Endodermal cell (in vitro differentiated cells): Measurements from ENCODE around the gene VPS13D. TPM values are rescaled to one million over a fixed set of nuclear protein-coding genes. Genes with fewer than 3 reads are reported as not detected.

ENCODE experiments used
- DNase-seq: peaks from one replicate; pipeline ENCODE4 v3.0.0-alpha.2; 2017
- H3K27ac ChIP-seq: 2 replicates; pipeline ENCODE4 v1.5.1; 2013; ENCODE audit warnings: mild to moderate bottlenecking, low read depth, low read length, moderate library complexity
- H3K27me3 ChIP-seq: 2 replicates; pipeline ENCODE4 v1.6.1; 2013; ENCODE audit warnings: mild to moderate bottlenecking, low read length, moderate library complexity; ENCODE audit not compliant: insufficient read depth, control insufficient read depth, poor library complexity, severe bottlenecking
- H3K36me3 ChIP-seq: 2 replicates; pipeline ENCODE4 v1.7.0; 2013; ENCODE audit warnings: mild to moderate bottlenecking, low read length, moderate library complexity; ENCODE audit not compliant: control insufficient read depth, insufficient read depth
- H3K4me1 ChIP-seq: one replicate; pipeline ENCODE4 v1.7.0; 2013; ENCODE audit warnings: low read length; ENCODE audit not compliant: control insufficient read depth, insufficient read depth
- H3K4me3 ChIP-seq: 2 replicates; pipeline ENCODE4 v1.5.1; 2013; ENCODE audit warnings: mild to moderate bottlenecking, low read length, moderate library complexity
- H3K9ac ChIP-seq: 2 replicates; pipeline ENCODE4 v1.6.1; 2013; ENCODE audit warnings: mild to moderate bottlenecking, low read length, moderate library complexity; ENCODE audit not compliant: poor library complexity, severe bottlenecking; ENCODE audit errors: extremely low read depth
- H3K9me3 ChIP-seq: 2 replicates; pipeline ENCODE4 v1.6.1; 2013; ENCODE audit warnings: mild to moderate bottlenecking, low read length, moderate library complexity; ENCODE audit not compliant: control insufficient read depth
- H3K27ac Mint-ChIP-seq: 2 replicates; pipeline ENCODE4 v1.8.0; 2020; ENCODE audit warnings: mixed read lengths
- H3K27me3 Mint-ChIP-seq: 2 replicates; pipeline ENCODE4 v1.8.0; 2021; ENCODE audit warnings: mild to moderate bottlenecking, mixed read lengths; ENCODE audit not compliant: insufficient read depth
- H3K36me3 Mint-ChIP-seq: 2 replicates; pipeline ENCODE4 v1.8.0; 2020; ENCODE audit warnings: low read depth, mixed read lengths
- H3K4me1 Mint-ChIP-seq: 2 replicates; pipeline ENCODE4 v1.8.0; 2020; ENCODE audit warnings: mixed read lengths
- H3K4me3 Mint-ChIP-seq: 2 replicates; pipeline ENCODE4 v1.8.0; 2020; ENCODE audit warnings: mild to moderate bottlenecking, moderate library complexity, mixed read lengths
- H3K9me3 Mint-ChIP-seq: 2 replicates; pipeline ENCODE4 v1.8.0; 2020; ENCODE audit warnings: mild to moderate bottlenecking, mixed read lengths
- CTCF ChIP-seq: fragments of 200-600 bp; sonication (generic); conservative IDR thresholded peaks from 2 replicates; pipeline ENCODE4 v1.5.0; 2021; ENCODE audit warnings: antibody characterized with exemption, mild to moderate bottlenecking
- WGBS, 2 experiments: methylation state at CpG; one replicate each; pipeline versions ENCODE4 v1.1.5 to v1.1.7; 2013; ENCODE audit warnings: missing lambda C conversion rate in 2 of 2, mixed read lengths in 1 of 2; ENCODE audit not compliant: insufficient coverage in 1 of 2, insufficient read length in 1 of 2; 5-methylcytosine and 5-hydroxymethylcytosine counted together
- total RNA-seq, 2 donors: library from RNA; stranded (reverse); fragmentation: NEBNext Ultra II Directional in 1 of 2; extraction: Animal tissue kit (Norgen Biotek cat#: 25700) in 1 of 2; gene quantifications; 2 replicates in 1 of 2; 3 replicates in 1 of 2; pipeline ENCODE4 v1.2.1, GENCODE V29; 2021

The VPS13D gene
- total RNA-seq, 2 donors from 2014 or later, result 32.5 to 36.7 TPM

- TF ChIP-seq CTCF, result no peak
- Mint-ChIP-seq H3K9me3 (no peaks in the 10 kb centered on the region), H3K4me3 (no peak overlapping the region), H3K27me3 (peaks cover 2% of the 10 kb centered on the region), H3K4me1 (peaks cover 27% of the 10 kb centered on the region), H3K36me3 (peaks cover 13% of the 10 kb centered on the region), H3K27ac (no peak overlapping the region)
- Histone ChIP-seq H3K9me3 (no peaks in the 10 kb centered on the region), H3K36me3 (peaks cover 5% of the 10 kb centered on the region), H3K4me3 (no peak overlapping the region), H3K4me1 (peaks cover 16% of the 10 kb centered on the region), H3K27ac (no peak overlapping the region), H3K27me3 (no peaks in the 10 kb centered on the region), H3K9ac (no peak overlapping the region)
- WGBS, 2 experiments, result 91 to 94% methylated on average over 4 to 6 of the region's 6 CpGs
- no peak for DNase-seq
Measured at GRCh38 chr1:12460121-12460520, 230.3 kb downstream of the VPS13D start.

GRCh38 chr1:12460911-12461621 lies 231.2 kb downstream of the VPS13D start:
- WGBS, 2 experiments, result 79 to 92% methylated on average over 4 to 6 of the region's 6 CpGs
- Mint-ChIP-seq H3K36me3 (peaks cover 13% of the 10 kb centered on the region), H3K4me1 (peaks cover 33% of the 10 kb centered on the region), H3K27me3 (peaks cover 2% of the 10 kb centered on the region), H3K27ac (no peak overlapping the region), H3K9me3 (no peaks in the 10 kb centered on the region), H3K4me3 (no peak overlapping the region)
- Histone ChIP-seq H3K27me3 (no peaks in the 10 kb centered on the region), H3K9me3 (no peaks in the 10 kb centered on the region), H3K27ac (no peak overlapping the region), H3K4me1 (peaks cover 21% of the 10 kb centered on the region), H3K36me3 (peaks cover 5% of the 10 kb centered on the region), H3K4me3 (no peak overlapping the region), H3K9ac (no peak overlapping the region)
- DNase-seq, result no peak
- no peak for TF ChIP-seq CTCF

- H3K4me3 Mint-ChIP-seq, result no peak overlapping the region
- no peak for TF ChIP-seq CTCF
- Histone ChIP-seq H3K27ac (no peak overlapping the region), H3K27me3 (no peaks in the 10 kb centered on the region), H3K9ac (no peak overlapping the region), H3K4me1 (peaks cover 21% of the 10 kb centered on the region), H3K36me3 (peaks cover 5% of the 10 kb centered on the region), H3K4me3 (no peak overlapping the region), H3K9me3 (no peaks in the 10 kb centered on the region)
- H3K4me1 Mint-ChIP-seq, result peaks cover 33% of the 10 kb centered on the region
- DNase-seq, result no peak
- peaks cover 2% of the 10 kb centered on the region for H3K27me3 Mint-ChIP-seq
- H3K36me3 Mint-ChIP-seq, result peaks cover 10% of the 10 kb centered on the region
- no peak overlapping the region for H3K27ac Mint-ChIP-seq
- WGBS, 2 experiments, result 93 to 100% methylated on average over 2 of the region's 2 CpGs
- H3K9me3 Mint-ChIP-seq, result no peaks in the 10 kb centered on the region
Measured at GRCh38 chr1:12461754-12462153, 231.9 kb downstream of the VPS13D start.
